Astrocyte of the cerebellum (primary cell): ENCODE data around the gene ABCA7.

ENCODE experiments used
- DNase-seq: peaks from one replicate; pipeline ENCODE4 v3.0.0-alpha.2; 2011; ENCODE audit warnings: low read depth
- H3K4me3 ChIP-seq: 2 replicates; pipeline ENCODE4 v1.5.1; 2011; ENCODE audit warnings: mild to moderate bottlenecking, low read depth, low read length, moderate library complexity
- in situ Hi-C: cut with HindIII; loops from 2 replicates; pipeline ENCODE4 v1.10.0; 2017; ENCODE audit warnings: low sequenced_read_pairs
- TF ChIP-seq, protein P1 (sequence below): IDR thresholded peaks from 2 replicates; pipeline ENCODE4 v1.5.1; 2012; ENCODE audit warnings: low read length, low read depth, moderate library complexity, mild to moderate bottlenecking; ENCODE audit errors: missing control alignments

The ABCA7 gene

GRCh38 chr19:1065606-1066109, 25.8 kb downstream of the ABCA7 start:
- DNase-seq, result no peak
- in situ Hi-C loops, result no loop called here
- TF ChIP-seq, protein P1, sequence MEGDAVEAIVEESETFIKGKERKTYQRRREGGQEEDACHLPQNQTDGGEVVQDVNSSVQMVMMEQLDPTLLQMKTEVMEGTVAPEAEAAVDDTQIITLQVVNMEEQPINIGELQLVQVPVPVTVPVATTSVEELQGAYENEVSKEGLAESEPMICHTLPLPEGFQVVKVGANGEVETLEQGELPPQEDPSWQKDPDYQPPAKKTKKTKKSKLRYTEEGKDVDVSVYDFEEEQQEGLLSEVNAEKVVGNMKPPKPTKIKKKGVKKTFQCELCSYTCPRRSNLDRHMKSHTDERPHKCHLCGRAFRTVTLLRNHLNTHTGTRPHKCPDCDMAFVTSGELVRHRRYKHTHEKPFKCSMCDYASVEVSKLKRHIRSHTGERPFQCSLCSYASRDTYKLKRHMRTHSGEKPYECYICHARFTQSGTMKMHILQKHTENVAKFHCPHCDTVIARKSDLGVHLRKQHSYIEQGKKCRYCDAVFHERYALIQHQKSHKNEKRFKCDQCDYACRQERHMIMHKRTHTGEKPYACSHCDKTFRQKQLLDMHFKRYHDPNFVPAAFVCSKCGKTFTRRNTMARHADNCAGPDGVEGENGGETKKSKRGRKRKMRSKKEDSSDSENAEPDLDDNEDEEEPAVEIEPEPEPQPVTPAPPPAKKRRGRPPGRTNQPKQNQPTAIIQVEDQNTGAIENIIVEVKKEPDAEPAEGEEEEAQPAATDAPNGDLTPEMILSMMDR, result no peak
- no peak overlapping the region for H3K4me3 ChIP-seq

DNA sequence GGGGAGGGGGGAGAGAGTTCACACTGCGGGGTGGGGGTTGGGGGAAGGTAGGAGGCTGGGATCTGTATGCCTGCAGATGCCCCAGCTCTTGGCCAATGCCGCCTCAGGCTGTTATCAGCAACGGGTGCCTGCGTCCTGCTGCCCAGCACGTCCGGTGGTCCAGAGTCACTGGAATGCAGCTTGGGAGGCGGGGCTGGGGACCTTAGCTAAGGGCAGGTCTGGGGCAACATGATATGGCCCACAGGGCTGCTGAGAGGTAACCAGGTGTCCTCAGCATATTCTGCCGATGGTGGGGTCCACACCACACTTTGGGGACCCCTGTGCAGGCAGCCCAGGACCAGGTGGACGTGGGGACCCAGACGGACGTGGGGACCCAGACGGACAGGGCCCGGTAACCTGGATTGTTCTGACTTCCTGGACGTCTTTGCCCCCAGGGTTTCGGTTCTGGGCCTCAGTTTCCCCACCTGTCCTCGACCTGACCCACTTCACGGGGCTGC, 26.4 kb downstream of the ABCA7 start:
- in situ Hi-C loops, result no loop called here
- DNase-seq, result no peak
- H3K4me3 ChIP-seq, result no peak overlapping the region
- TF ChIP-seq, protein P1, result no peak

DNA sequence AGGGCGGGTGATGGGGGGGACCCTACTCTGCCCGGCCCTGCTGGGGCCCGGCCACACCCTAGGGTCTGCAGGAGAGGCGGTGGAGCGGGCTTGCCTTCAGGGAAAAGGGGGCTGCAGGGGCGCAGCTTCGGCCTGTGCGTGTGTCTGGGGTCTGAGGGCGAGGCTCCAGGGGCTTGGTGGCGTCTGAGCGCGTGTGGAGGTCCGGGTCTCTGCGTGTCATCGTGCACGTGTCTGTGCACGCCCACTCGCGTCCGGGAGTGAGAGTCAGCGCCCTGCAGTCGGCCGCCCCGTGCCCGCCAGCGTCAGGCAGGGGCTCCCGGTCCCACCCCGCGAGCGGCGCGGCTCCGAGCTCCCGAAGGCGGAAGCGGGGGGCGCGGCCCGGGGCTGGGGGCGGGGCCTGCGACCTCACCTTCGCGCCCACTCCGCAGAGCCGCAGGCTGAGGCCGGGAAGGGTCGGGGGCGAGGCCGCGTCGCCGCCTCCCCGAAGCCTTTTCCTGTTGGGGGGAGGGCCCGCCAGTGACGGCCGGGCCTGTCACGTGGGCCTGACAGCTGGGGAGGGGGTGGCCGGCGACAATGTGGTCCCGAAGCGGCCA, 26.9 kb downstream of the ABCA7 start, which contains the start of gene ARHGAP45:
ARHGAP45 (plus strand) TSS at position 420 of the 593 bp plus-strand sequence. CDS start 239 bp downstream, outside the sequence.
- H3K4me3 ChIP-seq, result peak within 1 kb of the TSS; percentile 16
- in situ Hi-C loops, result no loop called here
- TF ChIP-seq, protein P1, result no peak
- DNase-seq, result no peak

DNA sequence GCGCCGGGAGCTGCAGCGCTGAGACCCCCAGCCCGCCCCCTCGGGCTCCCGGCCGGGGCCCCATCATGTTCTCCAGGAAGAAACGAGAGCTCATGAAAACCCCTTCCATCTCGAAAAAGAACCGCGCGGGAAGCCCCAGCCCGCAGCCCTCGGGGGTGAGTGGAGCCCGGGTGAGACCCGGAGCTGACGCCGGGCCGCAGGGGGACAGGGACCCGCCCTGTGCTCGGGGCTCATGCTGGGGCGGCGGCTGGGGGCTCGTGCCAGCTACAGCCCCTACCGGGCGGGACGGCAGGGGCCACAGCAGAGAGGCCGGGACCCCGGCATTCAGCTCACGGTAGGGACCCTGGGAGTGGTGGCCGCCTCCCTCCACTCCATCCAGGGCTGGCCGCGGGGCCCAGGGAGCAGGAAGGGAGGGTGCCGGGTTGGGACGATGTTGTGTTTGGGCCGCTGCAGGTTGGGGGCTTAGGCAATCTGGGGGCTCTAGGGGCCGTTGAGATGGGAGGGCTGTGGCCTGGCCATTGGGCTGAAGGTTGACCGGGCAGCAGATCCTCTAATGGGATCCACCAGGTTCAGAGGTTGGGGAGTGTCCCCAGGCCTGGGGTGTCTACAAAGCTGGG, 27.5 kb downstream of the ABCA7 start:
- no peak for DNase-seq
- in situ Hi-C loops, result no loop called here
- peak overlapping the region; percentile 16 for H3K4me3 ChIP-seq
- TF ChIP-seq, protein P1, result no peak

- in situ Hi-C loops, result no loop called here
- DNase-seq, result no peak
- TF ChIP-seq, protein P1, result no peak
These were observed 28.4 kb downstream of the ABCA7 start for GRCh38 chr19:1068009-1069001.

DNA sequence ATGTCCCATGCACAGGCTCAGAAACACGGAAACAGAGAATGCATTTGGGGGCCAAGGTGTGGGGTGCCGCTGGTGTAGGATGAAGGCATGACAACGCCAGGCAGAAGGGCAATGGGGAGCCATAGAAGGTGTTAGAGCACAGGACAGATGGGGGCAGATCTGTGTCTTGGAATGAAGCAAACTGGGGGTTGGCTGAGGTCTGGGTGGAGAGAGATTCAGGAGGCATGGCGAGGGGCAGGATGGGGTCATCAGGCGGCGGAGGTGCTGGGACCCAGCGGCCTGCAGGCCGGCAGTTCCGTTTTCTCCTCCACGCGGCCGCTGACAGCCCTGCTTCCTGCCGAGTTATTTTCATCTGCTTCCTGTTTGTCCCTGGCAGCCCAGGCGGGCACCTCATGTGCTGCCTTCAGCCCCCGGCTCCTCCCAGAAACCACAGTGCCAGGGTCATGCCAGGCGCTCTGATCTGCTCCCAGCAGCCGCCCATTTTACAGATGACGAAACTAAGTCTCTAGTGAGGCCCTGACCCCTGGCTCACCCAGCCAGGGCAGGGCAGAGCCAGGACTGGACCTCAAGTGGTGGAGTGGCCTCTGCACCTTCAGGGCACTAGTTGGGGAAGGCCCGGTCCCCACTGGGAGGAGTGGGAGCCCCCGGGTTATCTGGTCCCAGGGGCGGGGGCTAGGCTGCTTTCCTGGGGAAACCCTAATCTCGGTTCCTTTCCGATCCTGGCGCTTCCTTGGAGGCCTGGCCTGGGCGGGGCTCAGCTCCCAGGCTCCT, 29.3 kb downstream of the ABCA7 start:
- H3K4me3 ChIP-seq, result no peak overlapping the region
- DNase-seq, result no peak

More at GRCh38 chr19:1068009-1069001, 28.4 kb downstream of the ABCA7 start:
- H3K4me3 ChIP-seq, result no peak overlapping the region

More for the DNA sequence above, 29.3 kb downstream of the ABCA7 start:
- in situ Hi-C loops, result no loop called here
- TF ChIP-seq, protein P1, result no peak
